Epithelial cell of proximal tubule (primary cell): ENCODE measurements around the gene SLC26A11. TPM values are rescaled to one million over a fixed set of nuclear protein-coding genes. Genes with fewer than 3 reads are reported as not detected.

Source experiments
- DNase-seq: peaks from one replicate; pipeline ENCODE4 v3.0.0-alpha.2; 2011; ENCODE audit warnings: low read depth
- H3K4me3 ChIP-seq: 2 replicates; pipeline ENCODE4 v1.5.1; 2011; ENCODE audit warnings: low read depth, mild to moderate bottlenecking, low read length
- CTCF ChIP-seq: conservative IDR thresholded peaks from 2 replicates; pipeline ENCODE4 v1.5.1; 2012; ENCODE audit warnings: low read depth, mild to moderate bottlenecking, low read length
- total RNA-seq: library from RNA; depleted of rRNA; stranded (reverse); fragments of >200 nt; gene quantifications from 2 replicates; pipeline ENCODE4 v1.2.3, GENCODE V29; 2015

Gene SLC26A11
- 5.3 and 7.6 TPM in 2 replicates for total RNA-seq

- H3K4me3 ChIP-seq, result peak within 1 kb of the TSS; percentile 71
- no peak for DNase-seq
Measured at GRCh38 chr17:80220054-80220735, at the start of gene SLC26A11, which contains the start of gene SGSH. SLC26A11 (plus strand) TSS chr17:80220427; CDS start chr17:80221561, 1,134 bp downstream. SGSH (minus strand) TSS chr17:80220333; CDS start chr17:80220313, 20 bp downstream.

GRCh38 chr17:80171681-80172080 lies 48.5 kb upstream of the SLC26A11 start:
- no peak for DNase-seq
- no peak for TF ChIP-seq CTCF
- no peak overlapping the region for H3K4me3 ChIP-seq

More at GRCh38 chr17:80220054-80220735, at the start of gene SLC26A11, which contains the start of gene SGSH:
- no peak for TF ChIP-seq CTCF

- no peak for TF ChIP-seq CTCF
- H3K4me3 ChIP-seq, result no peak overlapping the region
- DNase-seq, result no peak
Measured at GRCh38 chr17:80173126-80173525, 47.1 kb upstream of the SLC26A11 start.

GRCh38 chr17:80173916-80174315 lies 46.3 kb upstream of the SLC26A11 start:
- DNase-seq, result no peak
- no peak for TF ChIP-seq CTCF
- H3K4me3 ChIP-seq, result no peak overlapping the region

GRCh38 chr17:80176757-80177156 lies 43.5 kb upstream of the SLC26A11 start:
- TF ChIP-seq CTCF, result no peak
- H3K4me3 ChIP-seq, result no peak overlapping the region
- DNase-seq, result no peak

- DNase-seq, result no peak
- no peak for TF ChIP-seq CTCF
- H3K4me3 ChIP-seq, result no peak overlapping the region
Measured at GRCh38 chr17:80177986-80178595, 42.1 kb upstream of the SLC26A11 start.
